A549 (cell line): Measurements from ENCODE around the gene NUP210. TPM values are rescaled to one million over a fixed set of nuclear protein-coding genes. Genes with fewer than 3 reads are reported as not detected.

Source experiments
- ATAC-seq, 2 experiments: fragments of 200-7000 bp in 1 of 2; fragments of >200 bp in 1 of 2; cut with Nextera tagmentation in 1 of 2; cut with Tn5 transposase in 1 of 2; 3 replicates each; pipeline versions ENCODE4 v1.8.0 to v1.9.1; 2018 to 2020; ENCODE audit warnings: mild to moderate bottlenecking in 1 of 2, moderate library complexity in 1 of 2
- CTCF ChIA-PET: fragments of 300-600 bp; sonication (Branson Sonifier 250); formaldehyde crosslinking; extraction: SDS; loops from one replicate; lab custom pipeline; 2021; ENCODE audit warnings: antibody characterized with exemption, inconsistent platforms; lab: Yijun Ruan, JAX
- POLR2A ChIA-PET: fragments of 350-600 bp; formaldehyde crosslinking; extraction: SDS; loops from one replicate; lab custom pipeline; 2021; ENCODE audit warnings: antibody characterized with exemption, inconsistent platforms; lab: Yijun Ruan, JAX
- DNase-seq, 2 experiments: peaks; one replicate each; pipeline versions ENCODE4 v3.0.0 to v3.0.0-alpha.2; 2011 to 2016; ENCODE audit warnings: low read depth in 1 of 2, low spot score in 1 of 2
- FAIRE-seq: peaks from 2 replicates; lab custom pipeline; 2011; peaks lifted over from hg19 to GRCh38; lab: Jason Lieb, UNC
- H3K27ac ChIP-seq, 2 experiments: fragments of >200 bp; sonication (Bioruptor Twin); formaldehyde crosslinking; 3 replicates each; pipeline ENCODE4 v1.5.1; 2016 to 2017
- H3K4me1 ChIP-seq: fragments of >200 bp; sonication (Bioruptor Twin); formaldehyde crosslinking; 3 replicates; pipeline ENCODE4 v1.6.1; 2016
- H3K4me2 ChIP-seq: fragments of >200 bp; sonication (Bioruptor Twin); formaldehyde crosslinking; 3 replicates; pipeline ENCODE4 v1.6.1; 2016
- H3K4me3 ChIP-seq: fragments of >200 bp; sonication (Bioruptor Twin); formaldehyde crosslinking; 3 replicates; pipeline ENCODE4 v1.5.1; 2016
- H3K9me3 ChIP-seq: fragments of >200 bp; sonication (Bioruptor Twin); formaldehyde crosslinking; 3 replicates; pipeline ENCODE4 v1.6.1; 2016
- ATOH8 ChIP-seq: fragments of 250-450 bp; sonication (Bioruptor Pico); IDR thresholded peaks from 2 replicates; pipeline ENCODE4 v1.5.0; 2020; ENCODE audit warnings: low read depth, mild to moderate bottlenecking, moderate library complexity
- CBX2 ChIP-seq: fragments of 200-600 bp; sonication (generic); IDR thresholded peaks from 2 replicates; pipeline ENCODE4 v1.6.1; 2016; ENCODE audit warnings: low read depth, mild to moderate bottlenecking, borderline replicate concordance
- CEBPB ChIP-seq, 2 experiments: fragments of >200 bp in 1 of 2; sonication (Bioruptor Twin) in 1 of 2; formaldehyde crosslinking in 1 of 2; IDR thresholded peaks; 2 replicates each; pipeline ENCODE4 v1.6.1; 2012 to 2016
- CHD2 ChIP-seq: fragments of 150-350 bp; IDR thresholded peaks from 2 replicates; pipeline ENCODE4 v1.6.1; 2014; ENCODE audit warnings: low read length; ENCODE audit not compliant: partially characterized antibody
- CTCF ChIP-seq: fragments of >200 bp; sonication (Bioruptor Twin); formaldehyde crosslinking; IDR thresholded peaks from 3 replicates; pipeline ENCODE4 v1.5.1; 2016
- EHF ChIP-seq: fragments of 250-450 bp; sonication (Bioruptor Pico); IDR thresholded peaks from 2 replicates; pipeline ENCODE4 v1.5.0; 2020; ENCODE audit warnings: mild to moderate bottlenecking
- ELK1 ChIP-seq: fragments of 150-350 bp; IDR thresholded peaks from 2 replicates; pipeline ENCODE4 v1.6.1; 2014; ENCODE audit warnings: low read depth, mild to moderate bottlenecking, low read length
- FOXS1 ChIP-seq: fragments of 250-450 bp; sonication (Bioruptor Pico); IDR thresholded peaks from 2 replicates; pipeline ENCODE4 v1.5.0; 2020; ENCODE audit warnings: mild to moderate bottlenecking, moderate library complexity
- GATA3 ChIP-seq: IDR thresholded peaks from 2 replicates; pipeline ENCODE4 v1.6.1; 2012; ENCODE audit warnings: borderline replicate concordance
- HEYL ChIP-seq: fragments of 250-450 bp; sonication (Bioruptor Pico); IDR thresholded peaks from 2 replicates; pipeline ENCODE4 v1.8.0; 2021; ENCODE audit warnings: mild to moderate bottlenecking, moderate library complexity
- HOXA7 ChIP-seq: fragments of 250-450 bp; sonication (Bioruptor Pico); IDR thresholded peaks from 2 replicates; pipeline ENCODE4 v1.5.0; 2020; ENCODE audit warnings: mild to moderate bottlenecking, moderate library complexity
- HOXB5 ChIP-seq: fragments of 250-450 bp; sonication (Bioruptor Pico); IDR thresholded peaks from 2 replicates; pipeline ENCODE4 v1.5.0; 2020; ENCODE audit warnings: mild to moderate bottlenecking, moderate library complexity
- JUNB ChIP-seq: fragments of >200 bp; sonication (Bioruptor Twin); formaldehyde crosslinking; IDR thresholded peaks from 2 replicates; pipeline ENCODE4 v1.6.1; 2016
- KDM5A ChIP-seq: fragments of 200-600 bp; sonication (generic); IDR thresholded peaks from 2 replicates; pipeline ENCODE4 v1.6.1; 2016; ENCODE audit warnings: antibody characterized with exemption, mild to moderate bottlenecking
- MAZ ChIP-seq: fragments of 150-350 bp; IDR thresholded peaks from 2 replicates; pipeline ENCODE4 v1.6.1; 2014; ENCODE audit warnings: antibody characterized with exemption, low read depth, low read length, borderline replicate concordance
- MYC ChIP-seq: IDR thresholded peaks from 2 replicates; pipeline ENCODE4 v1.6.1; 2012; ENCODE audit warnings: mild to moderate bottlenecking, inconsistent platforms, low read length, improper control_type of control experiment, borderline replicate concordance
- NPAS2 ChIP-seq: fragments of 250-450 bp; sonication (Bioruptor Pico); IDR thresholded peaks from 2 replicates; pipeline ENCODE4 v1.8.0; 2022; ENCODE audit warnings: mild to moderate bottlenecking, moderate library complexity, borderline replicate concordance
- PHF8 ChIP-seq: fragments of 200-600 bp; sonication (generic); IDR thresholded peaks from 2 replicates; pipeline ENCODE4 v1.6.1; 2016; ENCODE audit warnings: low read depth, mild to moderate bottlenecking, antibody characterized with exemption, moderate library complexity, borderline replicate concordance
- POLR2A ChIP-seq: IDR thresholded peaks from 2 replicates; pipeline ENCODE4 v1.6.1; 2012; ENCODE audit warnings: mild to moderate bottlenecking, low read length
- RFX5 ChIP-seq: fragments of 450-650 bp; IDR thresholded peaks from 2 replicates; pipeline ENCODE4 v1.7.1; 2014; ENCODE audit warnings: antibody characterized with exemption, mild to moderate bottlenecking, moderate library complexity
- RNF2 ChIP-seq: fragments of 200-600 bp; sonication (generic); IDR thresholded peaks from 2 replicates; pipeline ENCODE4 v1.6.1; 2016; ENCODE audit warnings: low read depth, mild to moderate bottlenecking, antibody characterized with exemption, moderate library complexity, borderline replicate concordance
- SMC3 ChIP-seq: fragments of >200 bp; sonication (Bioruptor Twin); formaldehyde crosslinking; IDR thresholded peaks from 3 replicates; pipeline ENCODE4 v1.6.1; 2018; ENCODE audit warnings: inconsistent platforms
- SREBF2 ChIP-seq: fragments of 450-650 bp; IDR thresholded peaks from 2 replicates; pipeline ENCODE4 v1.6.1; 2014; ENCODE audit warnings: mild to moderate bottlenecking, moderate library complexity
- TFCP2L1 ChIP-seq: fragments of 250-450 bp; sonication (Bioruptor Pico); IDR thresholded peaks from 2 replicates; pipeline ENCODE4 v1.5.0; 2021; ENCODE audit warnings: mild to moderate bottlenecking
- ZC3H11A ChIP-seq: fragments of 450-650 bp; IDR thresholded peaks from 2 replicates; pipeline ENCODE4 v1.6.1; 2014; ENCODE audit warnings: antibody characterized with exemption, mild to moderate bottlenecking
- ZFP36 ChIP-seq: fragments of 450-650 bp; IDR thresholded peaks from 2 replicates; pipeline ENCODE4 v1.6.1; 2014; ENCODE audit warnings: borderline replicate concordance; ENCODE audit not compliant: partially characterized antibody
- ZSCAN20 ChIP-seq: fragments of 250-450 bp; sonication (Bioruptor Pico); IDR thresholded peaks from 2 replicates; pipeline ENCODE4 v1.8.0; 2022; ENCODE audit warnings: mild to moderate bottlenecking, moderate library complexity
- WGBS: methylation state at CpG from one replicate; pipeline ENCODE4 v1.1.6; 2017; ENCODE audit errors: missing lambda C conversion rate; 5-methylcytosine and 5-hydroxymethylcytosine counted together
- polyA plus RNA-seq, 4 experiments: library from polyadenylated mRNA; depleted of rRNA in 3 of 4; stranded (reverse); fragments of >200 nt; fragmentation: RNase III in 1 of 4; extraction: RNeasy Plus Mini Kit Qiagen cat#74134 plus additional on column Dnase treatment in 1 of 4; gene quantifications; 2 replicates in 3 of 4; 3 replicates in 1 of 4; pipeline ENCODE4 v1.2.3, GENCODE V29; 2011 to 2017

NUP210 gene
- polyA plus RNA-seq, 2 of the 4 experiments (the other 2 are of a cell fraction), result 25.7 to 28.1 TPM

- WGBS, result 73% methylated on average over 4 of the region's 4 CpGs
- no peak overlapping the region for H3K4me3 ChIP-seq
- ChIA-PET POLR2A (no interaction called here), CTCF (interaction anchor here (0.7 to 4.3 kb wide), 2 partner anchors 29 to 58 kb away, joined by 3 to 32 read pairs; no protein-coding TSS in a partner anchor)
- H3K27ac ChIP-seq, result no peak overlapping the region
- FAIRE-seq (no peak), DNase-seq (no peak), ATAC-seq (no peak)
- no peaks in the 10 kb centered on the region for H3K4me1 ChIP-seq
- H3K9me3 ChIP-seq, result no peaks in the 10 kb centered on the region
- TF ChIP-seq FOXS1 (CRISPR knock-in tag), result no peak
- TF ChIP-seq PHF8, result no peak
- TF ChIP-seq MAZ, result no peak
- no peak for TF ChIP-seq ELK1
- TF ChIP-seq MYC, result no peak
- no peak for TF ChIP-seq POLR2A
- no peak for TF ChIP-seq HOXA7 (CRISPR knock-in tag)
- no peak for TF ChIP-seq ZSCAN20 (CRISPR knock-in tag)
- TF ChIP-seq CEBPB (IDR thresholded peaks at IDR 0.05), result no peak
- no peak for TF ChIP-seq RNF2
- no peak for TF ChIP-seq TFCP2L1
- TF ChIP-seq CHD2, result no peak
- TF ChIP-seq, all 56 proteins: peak for 0
- H3K4me2 ChIP-seq, result no peak overlapping the region
These were observed 25.8 kb downstream of the NUP210 start for GRCh38 chr3:13394363-13394762.

- FAIRE-seq (no peak), ATAC-seq (no peak), DNase-seq (no peak)
- 81% methylated on average over 7 of the region's 11 CpGs for WGBS
- CTCF ChIA-PET, result interaction anchor here (0.7 to 4.7 kb wide), 5 partner anchors 10 to 59 kb away, joined by 3 to 32 read pairs (median 3); no protein-coding TSS in a partner anchor
- no peak overlapping the region for H3K4me3 ChIP-seq
- no peaks in the 10 kb centered on the region for H3K9me3 ChIP-seq
- POLR2A ChIA-PET, result no interaction called here
- H3K4me1 ChIP-seq, result no peaks in the 10 kb centered on the region
- no peak overlapping the region for H3K27ac ChIP-seq
- H3K4me2 ChIP-seq, result no peak overlapping the region
- TF ChIP-seq ZFP36, result peak; percentile 57
- TF ChIP-seq CBX2, result no peak
- no peak for TF ChIP-seq SREBF2
- TF ChIP-seq EHF (CRISPR knock-in tag), result no peak
- no peak for TF ChIP-seq RFX5
- TF ChIP-seq GATA3, result no peak
- TF ChIP-seq TFCP2L1, result no peak
- no peak for TF ChIP-seq JUNB
- TF ChIP-seq SMC3, result no peak
These were observed 26.4 kb downstream of the NUP210 start for GRCh38 chr3:13393427-13394360.

GRCh38 chr3:13391308-13391707, 28.8 kb downstream of the NUP210 start:
- FAIRE-seq (no peak), ATAC-seq (peak in 1 of 2 experiments; percentile 45; a peak in 3 of 6 replicates), DNase-seq (no peak)
- no peak overlapping the region for H3K4me2 ChIP-seq
- ChIA-PET POLR2A (no interaction called here), CTCF (interaction anchor here (0.8 to 4.7 kb wide), 9 partner anchors 8 to 300 kb away, joined by 3 to 32 read pairs (median 4); no protein-coding TSS in a partner anchor)
- H3K4me3 ChIP-seq, result no peak overlapping the region
- no peak overlapping the region for H3K27ac ChIP-seq
- no peaks in the 10 kb centered on the region for H3K9me3 ChIP-seq
- H3K4me1 ChIP-seq, result no peaks in the 10 kb centered on the region
- TF ChIP-seq CTCF (peak; percentile 17; the same call in 1 of the 3 replicates), ZSCAN20 (CRISPR knock-in tag) (no peak), KDM5A (no peak), CHD2 (no peak), HOXB5 (CRISPR knock-in tag) (no peak), NPAS2 (CRISPR knock-in tag) (no peak), HEYL (CRISPR knock-in tag) (no peak), ZC3H11A (no peak), ATOH8 (no peak)
- WGBS, result 85% methylated on average over 7 of the region's 7 CpGs
